Stimulated activated CD8-positive, alpha-beta memory T cell treated with anti-CD3 and anti-CD28 coated beads, Interleukin-7, amount 100 ng/mL, for 4 hours (primary cell): Measurements from ENCODE around the gene CLIC6.

Experiments
- DNase-seq, 2 donors: peaks; one replicate each; pipeline ENCODE4 v3.0.0-alpha.2; 2020; ENCODE audit warnings: low read depth in 2 of 2

CLIC6 gene

DNA sequence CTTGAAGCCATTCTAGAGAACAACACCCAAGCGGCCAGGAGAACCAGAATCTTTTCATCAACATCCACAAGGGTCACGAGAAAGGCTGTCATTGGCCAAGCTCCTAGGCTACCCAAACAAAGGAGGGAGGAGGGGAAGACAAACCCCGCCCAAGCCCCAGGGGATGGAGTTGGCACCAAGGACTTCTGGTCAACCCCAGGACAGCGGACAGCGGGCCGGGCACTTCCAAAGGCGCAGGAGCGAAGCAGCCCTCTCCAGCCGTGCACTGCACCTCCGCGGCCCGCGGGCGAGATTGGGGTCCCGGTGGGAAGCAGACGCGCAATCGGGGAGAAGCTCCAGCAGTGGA is at the start of gene CLIC6:
Gene CLIC6 (plus strand): TSS at position 192 of the 346 bp plus-strand sequence. CDS start 395 bp downstream, outside the sequence.
- DNase-seq = no peak

DNA sequence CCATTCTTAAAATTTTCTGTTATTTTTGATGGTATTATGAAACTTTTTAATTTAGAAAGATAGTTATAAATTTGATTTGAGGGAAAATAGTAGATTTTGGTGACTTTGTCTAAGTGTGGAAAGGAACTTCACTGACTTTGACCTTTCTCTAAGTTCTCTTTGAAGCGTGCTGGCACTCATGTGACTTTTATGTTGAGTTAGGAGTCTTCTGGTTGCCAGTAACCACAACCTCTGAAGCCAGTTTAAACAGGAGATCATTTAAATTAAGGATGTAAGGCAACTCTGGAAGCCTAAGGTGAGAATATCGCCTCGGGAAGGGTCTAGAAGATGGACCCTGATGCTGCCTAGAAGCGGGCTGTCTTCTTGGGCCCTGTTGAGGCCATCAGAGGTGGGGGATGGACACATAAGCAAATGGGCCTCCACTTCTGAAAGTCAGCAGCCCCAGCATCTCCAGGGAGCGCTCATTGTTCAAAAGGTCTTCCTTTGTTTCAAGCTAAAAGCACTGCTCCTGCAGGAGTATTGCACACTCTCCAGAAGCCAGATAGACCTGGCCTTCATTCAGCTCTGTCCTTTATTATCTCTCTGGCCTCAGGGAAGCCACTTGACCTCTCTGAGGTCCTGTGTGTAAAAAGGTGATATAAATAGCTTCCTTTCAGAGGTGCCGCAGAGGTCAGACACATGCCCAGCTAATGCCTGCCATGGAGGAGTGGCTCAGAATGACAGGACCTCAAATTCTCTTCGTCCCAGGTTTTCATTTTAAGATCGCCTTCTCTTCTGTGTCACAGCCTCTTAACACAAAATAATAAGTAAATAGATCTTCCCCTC is 48.7 kb upstream of the CLIC6 start:
- DNase-seq = no peak

DNA sequence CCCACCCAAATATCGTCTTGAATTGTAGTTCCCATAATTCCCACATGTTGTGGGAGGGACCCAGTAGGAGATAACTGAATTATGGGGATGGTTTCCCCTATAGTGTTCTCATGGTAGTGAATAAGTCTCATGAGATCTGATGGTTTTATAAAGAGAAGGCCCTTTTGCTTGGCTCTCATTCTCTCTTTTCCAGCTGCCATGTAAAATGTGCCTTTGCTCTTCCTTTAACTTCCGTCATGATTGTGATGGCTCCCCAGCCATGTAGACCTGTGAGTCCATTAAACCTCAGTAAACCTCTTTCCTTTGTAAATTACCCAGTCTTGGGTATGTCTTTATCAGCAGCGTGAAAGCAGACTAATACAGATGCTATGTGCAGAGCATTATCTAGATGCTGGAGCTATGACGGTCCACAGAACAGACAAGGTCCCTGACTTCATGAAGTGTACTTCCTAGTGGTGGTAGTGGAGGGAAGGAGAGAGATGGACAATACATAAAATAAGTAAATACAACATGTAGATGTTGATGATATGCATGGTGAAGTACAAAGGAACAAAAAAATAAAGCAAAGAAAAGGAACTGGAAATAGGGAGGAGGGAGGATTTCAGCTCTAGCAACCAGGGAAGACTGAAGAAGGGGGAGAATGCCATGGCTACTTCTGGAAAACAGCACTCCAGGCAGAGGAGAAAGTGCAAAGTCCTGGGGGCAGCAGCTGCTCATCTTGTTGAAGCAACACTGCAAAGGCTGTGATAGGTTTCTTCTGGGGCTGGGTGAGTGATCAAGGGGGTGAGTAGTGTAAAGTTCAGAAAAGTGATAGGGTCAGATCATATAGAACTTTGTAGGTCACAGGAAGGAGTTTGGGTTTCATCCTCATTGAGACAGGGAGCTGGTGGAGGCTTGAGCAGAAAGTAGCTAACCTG is 47.1 kb upstream of the CLIC6 start:
- no peak for DNase-seq

DNA sequence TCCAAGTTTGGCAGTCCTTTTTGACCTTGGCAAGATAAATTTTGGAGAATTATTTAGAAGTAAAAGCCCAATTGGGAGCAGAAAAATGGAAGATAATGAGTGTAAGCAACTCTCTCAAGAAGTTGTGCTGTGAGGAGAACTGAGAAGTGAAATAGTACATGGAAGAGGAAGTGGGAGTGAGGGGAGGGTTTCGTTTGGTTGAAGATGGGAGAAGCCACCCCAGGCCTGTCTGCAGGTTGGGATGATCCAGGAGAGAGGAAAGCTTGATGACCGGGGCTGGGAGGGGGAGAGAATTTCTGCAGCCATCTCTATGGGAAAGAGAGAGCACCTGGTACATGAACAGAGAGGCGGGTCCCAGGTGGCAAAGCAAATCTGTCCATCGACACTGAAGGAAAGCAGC is 45.3 kb upstream of the CLIC6 start:
- no peak for DNase-seq

DNA sequence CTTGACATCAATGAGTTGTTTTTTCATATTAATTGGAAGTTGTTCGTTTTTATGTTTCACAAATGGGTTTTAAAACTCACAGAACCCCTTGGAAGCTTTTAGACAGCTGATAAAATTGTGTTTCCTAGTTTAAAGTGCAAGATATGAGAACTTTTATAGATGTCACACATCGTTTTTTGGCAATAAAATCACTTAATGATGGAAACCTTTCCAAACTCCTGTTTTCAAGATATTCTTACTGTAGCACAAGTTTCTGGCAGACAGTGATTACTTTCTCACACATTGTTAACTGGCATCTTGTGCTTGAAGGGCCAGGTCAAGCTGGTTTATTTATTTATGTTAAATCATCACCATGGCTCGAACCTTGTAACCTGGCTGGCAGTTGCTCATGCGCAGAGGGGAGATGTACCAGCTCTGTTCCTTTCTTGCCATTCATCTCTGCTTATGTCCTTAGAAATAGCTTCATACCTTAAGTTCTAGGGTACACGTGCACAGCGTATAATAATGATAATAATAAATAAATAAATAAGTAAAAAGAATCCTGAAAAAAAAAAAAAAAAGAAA is 43.7 kb upstream of the CLIC6 start:
- no peak for DNase-seq

DNA sequence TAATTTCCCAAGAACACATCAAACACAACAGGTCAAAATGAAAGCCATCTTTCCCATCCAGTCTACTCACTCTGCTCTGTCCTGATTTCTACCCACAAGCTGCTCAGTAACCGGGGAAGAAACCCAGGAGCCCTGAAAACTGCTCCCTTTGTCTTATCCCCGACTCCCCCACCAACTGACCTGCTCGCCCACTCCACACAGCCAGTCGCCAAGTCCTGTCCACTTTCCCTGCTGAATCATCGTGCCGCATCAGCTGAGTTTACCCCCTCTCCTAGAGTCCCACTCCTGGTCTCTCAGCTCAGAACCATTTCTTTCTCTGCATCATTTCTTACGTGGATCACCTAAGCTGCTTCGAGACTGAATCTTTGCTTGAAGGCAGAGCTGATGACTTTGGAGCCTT is 42.7 kb upstream of the CLIC6 start:
- no peak for DNase-seq

DNA sequence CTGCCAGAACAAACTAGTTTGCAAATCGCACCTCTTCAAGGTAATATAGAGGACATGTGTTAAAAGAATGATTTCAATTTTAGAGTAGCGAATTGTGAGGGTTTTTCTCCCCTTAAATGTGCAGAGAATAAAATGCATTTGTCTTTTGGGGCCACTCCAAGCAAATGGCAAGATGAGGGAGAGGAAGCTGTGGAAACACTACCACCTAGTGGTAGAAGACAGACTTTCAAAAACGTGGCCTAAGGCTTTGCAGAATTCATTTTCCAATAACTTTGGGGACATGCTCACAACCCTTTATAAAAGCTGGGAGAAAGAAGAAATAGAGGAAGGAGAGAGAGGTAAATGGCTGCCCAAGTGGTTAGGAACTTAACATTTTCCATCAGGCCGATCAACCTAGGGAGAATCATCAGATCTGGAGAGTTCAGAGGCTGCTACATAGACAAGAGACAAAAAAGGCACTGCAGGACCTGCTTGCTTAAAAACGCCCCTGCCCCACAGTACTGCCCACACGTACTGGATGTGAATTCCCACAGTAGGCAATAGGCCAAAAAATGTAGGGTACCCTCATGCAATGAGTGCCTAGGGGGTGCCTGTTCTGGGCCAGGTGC is 38.2 kb upstream of the CLIC6 start:
- no peak for DNase-seq

DNA sequence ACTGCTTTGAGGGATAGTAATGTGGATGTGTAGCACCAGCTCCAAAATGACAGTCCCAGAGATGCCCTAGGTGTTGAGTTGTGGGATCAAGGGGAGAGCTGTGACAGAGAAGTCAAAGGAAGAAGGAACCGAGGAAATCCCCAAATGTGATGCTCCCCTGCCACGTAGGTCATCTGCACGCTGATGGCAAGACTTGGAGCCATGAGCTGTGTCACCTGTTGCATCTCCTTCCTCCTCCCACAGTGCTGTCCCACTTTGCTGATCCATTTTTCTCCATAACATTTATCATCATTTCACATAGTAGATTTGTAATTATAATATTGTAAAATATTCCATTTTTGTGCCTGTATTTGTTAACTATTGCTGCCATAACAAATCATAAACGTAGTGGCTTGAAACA is 36.3 kb upstream of the CLIC6 start:
- DNase-seq = no peak

DNA sequence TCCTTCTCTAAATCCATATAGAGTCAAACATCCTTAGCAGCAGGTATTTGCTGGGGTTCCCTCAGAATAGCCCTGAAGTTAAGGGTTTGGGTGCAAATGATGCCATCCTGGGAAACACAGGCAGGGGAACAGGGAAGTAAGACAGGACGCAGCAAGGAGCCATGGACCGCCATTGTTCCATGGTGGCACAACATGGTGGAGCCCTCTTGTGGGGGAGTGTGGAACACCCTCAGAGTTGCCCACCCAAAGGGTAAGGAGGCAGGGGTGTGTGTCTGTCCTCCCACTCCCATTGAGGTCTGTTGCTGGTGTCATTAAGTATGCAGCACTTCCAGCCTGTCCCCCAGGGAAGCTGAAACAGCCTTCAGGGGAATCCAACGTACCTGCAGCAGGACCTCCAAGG is 33.5 kb upstream of the CLIC6 start:
- DNase-seq = no peak

DNA sequence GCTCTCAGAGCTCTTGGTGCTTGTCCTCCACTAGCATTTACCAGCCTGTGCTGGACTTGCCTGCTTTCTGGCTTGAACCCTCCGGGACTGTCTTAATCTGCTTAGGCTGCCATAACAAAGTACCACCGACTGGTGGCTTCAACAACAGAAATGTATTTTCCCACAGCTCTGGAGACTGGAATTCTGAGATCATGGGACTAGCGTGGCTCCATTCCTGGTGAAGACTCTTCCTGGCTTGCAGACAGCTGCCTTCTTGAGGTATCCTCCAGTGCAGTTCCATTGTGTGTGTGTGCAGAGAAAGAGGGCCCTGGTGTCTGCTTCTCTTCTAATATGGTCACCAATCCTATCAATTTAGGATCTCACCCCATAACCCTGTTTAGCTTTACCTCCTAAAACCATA is 31.8 kb upstream of the CLIC6 start:
- DNase-seq = no peak

DNA sequence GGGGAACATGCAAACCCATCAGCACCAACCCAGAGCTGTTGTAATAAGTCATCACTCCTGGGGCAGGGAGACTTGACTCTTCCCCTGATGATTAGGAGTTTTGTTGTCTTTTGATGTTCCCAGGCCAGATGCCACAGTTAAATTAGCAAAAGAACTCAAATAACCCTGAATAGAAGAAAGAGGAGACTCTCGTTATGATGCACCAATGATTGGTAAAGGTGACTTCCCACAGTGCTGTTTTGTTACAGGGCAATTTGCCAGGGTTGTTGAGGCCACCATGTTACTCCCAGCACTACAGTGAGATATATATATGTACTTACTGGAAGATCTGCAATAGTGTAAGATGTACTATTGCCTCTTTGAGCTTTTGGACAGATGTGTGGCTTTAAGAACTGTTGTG is 29.5 kb upstream of the CLIC6 start:
- DNase-seq = no peak

DNA sequence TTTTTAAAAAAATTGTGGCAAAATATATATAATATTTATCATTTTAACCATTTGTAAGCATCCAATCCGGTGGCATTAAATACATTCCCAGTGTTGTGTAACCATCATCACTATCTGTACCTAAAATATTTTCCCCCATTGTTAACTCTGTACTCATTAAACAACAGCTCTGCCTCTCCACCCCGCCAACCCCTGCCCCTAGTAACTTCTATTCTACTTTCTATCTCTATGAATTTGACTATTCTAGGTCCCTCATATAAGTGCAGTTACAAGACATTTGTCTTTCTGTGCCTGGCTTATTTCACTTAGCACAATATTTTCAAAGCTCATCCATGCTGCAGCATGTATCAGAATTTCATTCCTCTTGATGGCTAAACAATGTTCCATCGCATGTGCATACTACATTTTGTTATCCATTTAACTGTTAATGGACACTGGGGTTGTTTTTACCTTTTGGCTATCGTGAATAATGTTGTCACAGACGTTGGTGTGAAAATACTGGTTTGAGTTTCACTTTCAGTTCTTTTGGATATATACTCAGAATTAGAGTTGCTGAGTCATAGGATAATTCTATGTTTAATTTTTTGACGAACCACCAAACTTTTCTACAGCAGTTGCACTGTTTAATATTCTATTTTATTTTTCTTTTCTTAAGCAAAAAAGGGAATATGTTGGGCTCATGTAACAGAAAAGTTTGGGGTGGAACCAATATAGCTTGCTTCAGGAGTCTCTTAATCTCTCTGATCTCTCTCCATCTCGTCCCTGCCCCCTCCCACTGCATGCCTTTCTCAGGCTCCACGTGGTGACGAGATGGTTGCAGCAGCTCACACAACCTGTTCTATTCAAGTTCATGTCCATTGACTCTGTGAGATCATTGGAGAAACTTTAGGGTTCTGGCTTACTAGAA is 28.7 kb upstream of the CLIC6 start:
- DNase-seq = peak; percentile 9 to 17

DNA sequence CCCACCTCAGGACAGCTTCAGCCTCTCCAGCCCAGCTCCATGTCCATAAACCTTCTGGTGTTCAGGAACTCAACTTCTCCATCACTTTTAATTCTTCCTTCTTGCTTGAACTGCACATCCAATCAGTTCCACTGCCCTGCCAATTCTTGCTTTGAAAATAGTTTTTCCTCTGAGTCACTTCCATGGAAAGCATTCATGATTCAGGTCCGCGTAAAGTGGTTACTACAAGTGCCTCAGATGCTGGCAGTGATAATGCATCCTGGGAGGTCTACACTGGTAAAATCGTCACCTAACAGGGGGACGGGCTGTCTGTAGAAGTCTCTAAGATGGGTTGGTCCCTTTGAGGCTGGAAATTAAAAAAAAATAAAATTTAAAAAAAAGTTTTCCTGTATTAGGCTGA is 27.9 kb upstream of the CLIC6 start:
- no peak for DNase-seq

DNA sequence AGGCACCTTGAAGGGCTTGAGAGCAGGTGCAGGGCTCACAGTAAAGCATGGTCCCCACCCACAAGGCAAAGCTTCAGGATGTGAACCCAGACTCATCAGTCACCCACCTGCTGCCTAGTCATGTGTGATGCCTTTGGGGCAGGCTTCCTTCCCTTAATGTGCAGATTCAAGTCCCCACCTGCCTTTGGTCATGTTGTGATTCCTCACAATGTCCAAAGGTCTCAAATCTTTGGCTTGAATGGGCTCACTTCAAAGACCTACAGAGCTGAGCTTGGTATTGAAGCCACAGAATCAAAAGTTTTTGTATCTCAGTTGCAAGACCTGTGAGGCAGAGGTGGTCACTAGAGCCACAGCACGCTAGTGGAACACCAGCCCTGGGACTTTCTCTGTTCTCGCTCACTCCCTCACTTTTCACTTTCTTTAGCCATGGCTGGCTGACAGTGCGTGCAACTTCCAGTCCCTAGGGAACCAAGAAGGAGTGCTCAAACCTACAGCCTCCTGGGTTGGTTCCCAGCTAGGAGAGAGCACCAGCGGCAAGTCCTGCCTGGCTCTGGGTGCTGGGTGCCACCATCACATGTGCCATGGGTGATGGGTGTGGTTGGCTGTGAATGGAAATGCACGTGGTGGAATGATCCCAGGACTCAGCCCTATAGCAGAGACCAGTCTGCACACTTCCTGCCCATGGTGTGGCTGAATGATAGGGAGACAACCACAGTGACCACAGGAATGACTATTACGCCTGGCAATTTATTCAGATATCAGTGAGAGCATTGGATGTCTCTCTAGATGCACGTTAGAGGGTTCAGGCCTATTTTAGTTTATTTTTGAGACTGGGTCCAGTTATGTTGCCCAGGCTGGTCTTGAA is 26.4 kb upstream of the CLIC6 start:
- DNase-seq = no peak

DNA sequence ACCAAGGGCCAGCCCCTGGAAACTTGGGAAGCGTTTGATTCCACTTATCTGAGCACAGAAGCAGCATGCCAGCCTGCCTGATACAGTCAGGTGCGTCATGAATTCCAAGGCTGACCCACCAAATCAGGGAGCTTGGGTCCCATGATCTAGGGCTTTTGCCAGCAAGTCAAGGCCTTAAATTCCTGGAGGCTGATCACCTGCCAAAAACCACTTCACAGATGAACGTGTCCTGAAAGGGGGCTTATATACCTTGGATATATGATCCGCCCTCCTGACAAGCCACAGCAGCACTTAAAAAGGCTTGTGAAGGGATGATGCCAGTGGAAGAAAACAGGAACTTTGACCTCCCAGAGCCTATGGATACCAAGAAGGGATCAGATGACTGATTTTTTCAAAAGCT is 24.0 kb upstream of the CLIC6 start:
- no peak for DNase-seq

DNA sequence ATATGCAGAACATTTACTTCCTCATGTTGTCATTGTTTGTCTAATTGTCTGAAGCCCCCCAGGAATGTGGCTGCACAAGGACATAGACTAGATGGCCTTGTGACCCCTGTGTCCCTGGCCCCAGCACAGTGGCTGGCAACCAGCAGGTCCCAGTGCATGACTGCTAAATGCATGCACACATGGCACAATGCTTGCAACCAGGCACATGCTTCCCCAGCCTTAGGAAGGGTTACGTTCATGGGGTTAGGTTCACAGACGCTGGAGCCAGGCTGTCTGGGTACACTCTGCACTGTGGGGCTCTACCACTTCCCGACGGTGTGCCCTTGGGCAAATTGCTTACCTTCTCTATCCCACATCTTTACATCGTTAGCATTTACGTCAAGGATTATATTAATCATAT is 21.2 kb upstream of the CLIC6 start:
- no peak for DNase-seq

DNA sequence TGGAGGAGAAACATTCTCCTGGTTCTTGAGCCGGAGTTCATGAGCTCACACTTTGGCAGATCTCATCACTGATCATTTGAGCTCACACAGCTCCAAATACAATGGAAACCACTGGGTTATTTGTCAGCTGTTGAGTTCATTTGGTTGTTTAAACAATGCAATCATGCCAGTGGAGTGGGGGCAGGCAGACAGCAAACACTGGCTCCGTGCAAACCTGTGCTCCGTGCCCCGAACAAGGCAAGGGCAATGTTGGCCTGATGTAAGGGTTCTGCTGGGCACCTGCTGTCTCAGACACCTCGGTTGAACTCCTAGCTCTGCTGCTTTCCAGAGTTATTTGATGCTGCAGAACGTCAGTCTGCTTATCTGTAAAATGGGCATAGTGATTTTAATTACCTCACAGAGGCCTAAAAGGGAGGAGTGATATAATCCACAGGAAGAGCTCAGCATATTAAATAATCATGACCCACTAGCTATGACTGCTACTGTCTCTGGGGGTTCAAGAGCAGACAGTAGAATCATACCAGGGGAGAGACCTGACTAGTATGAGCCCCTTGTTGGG is 20.0 kb upstream of the CLIC6 start:
- no peak for DNase-seq

DNA sequence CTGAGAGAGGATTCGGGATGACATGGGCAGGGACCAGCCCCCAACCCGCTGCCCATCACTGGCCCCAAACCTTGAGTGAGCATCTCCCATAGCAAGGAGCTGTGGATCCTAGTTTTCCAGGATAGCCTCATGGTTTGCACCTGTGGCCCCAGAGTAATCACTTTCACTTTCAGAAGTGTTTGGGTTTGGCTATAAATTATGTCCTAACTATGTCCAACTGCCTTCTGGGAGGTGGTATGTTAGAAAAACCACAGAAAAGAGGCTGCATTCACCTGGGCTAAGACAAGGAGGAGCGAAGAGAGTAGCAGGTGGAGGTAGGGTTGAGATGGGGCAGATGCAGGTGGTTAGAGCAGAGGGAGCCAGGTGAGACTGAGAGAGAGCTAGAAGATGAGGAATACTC is 19.4 kb upstream of the CLIC6 start:
- DNase-seq = no peak

DNA sequence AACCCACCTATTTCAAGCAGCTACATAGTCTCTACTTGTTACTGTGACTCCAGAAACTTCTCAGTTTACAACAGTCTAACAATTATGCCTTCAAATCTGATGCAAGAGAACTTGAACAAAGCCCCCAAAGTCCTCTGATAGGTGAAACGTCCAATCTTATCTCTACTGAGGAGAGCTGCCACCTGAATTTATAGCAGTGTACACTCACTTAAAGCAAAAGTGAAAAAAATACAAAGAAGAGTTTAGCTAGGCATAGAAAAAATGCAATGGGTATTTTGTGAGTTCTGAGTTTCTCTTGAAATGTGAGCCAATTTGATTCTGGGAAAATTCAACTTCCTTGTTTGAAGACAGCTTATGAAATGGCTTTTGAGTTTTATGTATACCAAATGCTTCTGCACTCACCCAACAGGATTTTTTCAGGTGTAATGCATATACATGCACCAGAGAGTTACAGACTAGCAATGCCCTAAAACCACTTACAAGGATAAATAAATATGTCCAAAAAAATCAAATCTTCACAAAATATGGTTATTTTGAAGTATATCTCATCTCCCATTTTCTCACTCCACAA is 17.8 kb upstream of the CLIC6 start:
- DNase-seq = no peak

DNA sequence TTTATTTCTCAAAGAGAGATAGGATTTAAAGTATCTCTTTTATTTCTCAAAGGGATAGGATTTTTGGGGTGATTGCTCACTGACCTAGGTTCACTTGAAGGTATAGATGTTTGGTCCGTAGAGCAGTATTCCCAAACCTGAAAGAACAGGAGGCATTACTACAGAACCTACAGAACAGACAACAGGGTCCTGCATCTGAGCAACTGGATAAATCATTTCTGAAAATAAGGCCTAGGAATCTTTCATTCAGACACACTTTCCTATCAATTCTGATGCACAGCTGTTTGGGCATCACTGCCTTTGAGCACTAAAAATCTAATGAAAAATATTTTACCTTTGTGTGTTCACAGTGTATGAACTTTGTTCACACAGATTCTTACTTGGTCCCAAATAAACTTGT is 17.2 kb upstream of the CLIC6 start:
- DNase-seq = no peak
